Heart right ventricle (tissue), 16 donors: ENCODE measurements around the gene SHISA5. TPM values are rescaled to one million over a fixed set of nuclear protein-coding genes. Genes with fewer than 3 reads are reported as not detected.

Source experiments
- ATAC-seq, 8 donors: fragments of 200-7000 bp; cut with Tn5 transposase; one replicate each; pipeline ENCODE4 v1.9.1; 2020; ENCODE audit warnings: mild to moderate bottlenecking in 8 of 8, moderate library complexity in 8 of 8, moderate number of reproducible peaks in 1 of 8
- DNase-seq, 2 donors: peaks; one replicate each; pipeline ENCODE4 v3.0.0-alpha.2; 2020
- H3K27ac ChIP-seq, 10 donors: fragments of 200-600 bp; sonication (generic) in 2 of 10; one replicate each; pipeline versions ENCODE4 v1.5.0 to v1.8.0; 2020 to 2022; ENCODE audit warnings: mild to moderate bottlenecking in 3 of 10
- H3K27me3 ChIP-seq, 7 donors: fragments of 200-600 bp; one replicate each; pipeline ENCODE4 v1.8.0; 2021 to 2022; ENCODE audit warnings: mild to moderate bottlenecking in 2 of 7
- H3K36me3 ChIP-seq, 9 donors: fragments of 200-600 bp; sonication (generic) in 1 of 9; one replicate each; pipeline versions ENCODE4 v1.5.0 to v1.8.0; 2020 to 2022; ENCODE audit warnings: mild to moderate bottlenecking in 2 of 9
- H3K4me1 ChIP-seq, 9 donors: fragments of 200-600 bp; sonication (generic) in 1 of 9; one replicate each; pipeline versions ENCODE4 v1.5.0 to v1.8.0; 2020 to 2022; ENCODE audit warnings: mild to moderate bottlenecking in 4 of 9
- H3K4me3 ChIP-seq, 10 donors: fragments of 200-600 bp; sonication (generic) in 2 of 10; one replicate each; pipeline versions ENCODE4 v1.5.0 to v1.8.0; 2020 to 2022; ENCODE audit warnings: mild to moderate bottlenecking in 7 of 10, moderate library complexity in 2 of 10
- H3K9me3 ChIP-seq, 11 donors: fragments of 200-600 bp in 10 of 11; sonication (generic) in 2 of 11; one replicate each; pipeline versions ENCODE4 v1.5.0 to v1.8.0; 2013 to 2022; ENCODE audit warnings: mild to moderate bottlenecking in 2 of 11, control low read depth in 1 of 11, moderate library complexity in 1 of 11
- WGBS, 2 donors: extraction: QIAGEN DNeasy Blood & Tissue Kit; methylation state at CpG; one replicate each; pipeline ENCODE4 v1.1.7; 2013; ENCODE audit warnings: inconsistent platforms in 1 of 2; 5-methylcytosine and 5-hydroxymethylcytosine counted together
- intact Hi-C, 10 donors: fragments of 100-400 bp; cut with DNase I; formaldehyde crosslinking; loops; one replicate each; pipeline versions ENCODE4 v1.11.1 to v1.14.2; 2022
- polyA plus RNA-seq, 2 donors: library from polyadenylated mRNA; stranded (reverse); fragments of 200-250 nt; gene quantifications; one replicate each; pipeline ENCODE4 v1.2.3, GENCODE V29; 2013
- total RNA-seq, 10 donors: library from RNA; stranded (reverse); fragmentation: NEBNext Ultra II Directional in 3 of 10; extraction: Animal tissue kit (Norgen Biotek cat#: 25700) in 3 of 10; gene quantifications; one replicate each; pipeline versions ENCODE4 v1.2.1 to v1.2.4, GENCODE V29; 2021 to 2023
- TF ChIP-seq, protein P1 (sequence below), 9 donors: fragments of 200-600 bp; sonication (generic) in 2 of 9; IDR thresholded peaks; one replicate each; pipeline versions ENCODE4 v1.5.0 to v1.8.0; 2021 to 2022; ENCODE audit warnings: antibody characterized with exemption in 9 of 9, mild to moderate bottlenecking in 5 of 9, moderate library complexity in 1 of 9
- donor health status: Arrhythmogenic right ventricular cardiomyopathy.
- donor health status: ischemic (EF 13 %, LVEDD 7.1; RV severe dilation, severe dysfunction).
- donor health status: healthy with polysubstance abuse.
- donor health status: DM: no; HTN: yes; CAD: no.
- donor health status: DM: no; HTN: no; CAD: no.
- donor health status: ischemic (EF 25% LVEDD 6.9; RV normal size, moderate dysfunction).
- donor health status: ischemic (EF 25% LVEDD 5.7; RV mildly dilated, moderate dysfunction).
- donor health status: healthy.
- donor health status: DM: yes; HTN: yes; CAD: no.
- donor health status: Ischemic cardiomyopathy.
- donor health status: ischemic (EF 35%, LVEDD 5.7; RV mildly dilated, moderate dysfunction).
- donor health status: nonischemic (EF 11% LVEDD 7.7; RV severe dilation, severe dysfunction).
- donor health status: DM: yes; HTN: yes; CAD: no.
- donor health status: PGD.
- donor health status: ischemic (EF 29% LVEDD 5.4; RV normal size, mild dysfunction).
- donor health status: nonischemic (EF 23%, LVEDD 6.1; RV moderate dilation, normal function).

Gene SHISA5
- total and polyA plus RNA-seq, 12 donors: 34.6 to 95.3 (median 52.9) TPM

DNA sequence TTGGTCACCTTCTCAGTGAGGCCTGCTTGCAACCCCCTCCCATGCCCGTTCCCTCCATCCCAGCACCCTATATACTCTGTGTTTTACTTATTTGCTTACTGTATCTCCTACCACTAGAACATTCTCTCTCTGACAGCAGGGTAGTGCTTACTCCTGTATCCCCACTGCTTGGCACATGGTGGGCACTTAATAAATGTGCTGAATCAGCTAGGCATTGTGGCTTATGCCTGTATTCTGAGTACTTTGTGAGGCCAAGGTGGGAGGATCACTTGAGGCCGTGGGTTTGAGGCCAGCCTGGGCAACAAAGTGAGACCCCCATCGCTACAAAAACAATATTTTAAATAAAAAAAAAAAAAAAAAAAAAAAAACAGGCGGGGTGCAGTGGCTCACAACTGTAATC is 7.6 kb upstream of the SHISA5 start:
- Histone ChIP-seq H3K4me1 (peaks cover 0 to 15% (median 0%) of the 10 kb centered on the region in 9 donors), H3K36me3 (no peaks in the 10 kb centered on the region), H3K27me3 (no peaks in the 10 kb centered on the region), H3K4me3 (no peak overlapping the region), H3K9me3 (no peaks in the 10 kb centered on the region), H3K27ac (no peak overlapping the region)
- no peak for ATAC-seq
- TF ChIP-seq, protein P1, sequence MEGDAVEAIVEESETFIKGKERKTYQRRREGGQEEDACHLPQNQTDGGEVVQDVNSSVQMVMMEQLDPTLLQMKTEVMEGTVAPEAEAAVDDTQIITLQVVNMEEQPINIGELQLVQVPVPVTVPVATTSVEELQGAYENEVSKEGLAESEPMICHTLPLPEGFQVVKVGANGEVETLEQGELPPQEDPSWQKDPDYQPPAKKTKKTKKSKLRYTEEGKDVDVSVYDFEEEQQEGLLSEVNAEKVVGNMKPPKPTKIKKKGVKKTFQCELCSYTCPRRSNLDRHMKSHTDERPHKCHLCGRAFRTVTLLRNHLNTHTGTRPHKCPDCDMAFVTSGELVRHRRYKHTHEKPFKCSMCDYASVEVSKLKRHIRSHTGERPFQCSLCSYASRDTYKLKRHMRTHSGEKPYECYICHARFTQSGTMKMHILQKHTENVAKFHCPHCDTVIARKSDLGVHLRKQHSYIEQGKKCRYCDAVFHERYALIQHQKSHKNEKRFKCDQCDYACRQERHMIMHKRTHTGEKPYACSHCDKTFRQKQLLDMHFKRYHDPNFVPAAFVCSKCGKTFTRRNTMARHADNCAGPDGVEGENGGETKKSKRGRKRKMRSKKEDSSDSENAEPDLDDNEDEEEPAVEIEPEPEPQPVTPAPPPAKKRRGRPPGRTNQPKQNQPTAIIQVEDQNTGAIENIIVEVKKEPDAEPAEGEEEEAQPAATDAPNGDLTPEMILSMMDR (IDR thresholded peaks at IDR 0.05): no peak
- no peak for DNase-seq
- WGBS, 2 donors: 88 to 89% methylated on average over 4 of the region's 4 CpGs
- intact Hi-C loops: loop anchor here in 1 of 10 donors (5.0 kb wide), 1 partner anchor 49 kb away; no protein-coding TSS in a partner anchor

GRCh38 chr3:48507256-48508061 is 3.5 kb upstream of the SHISA5 start:
- TF ChIP-seq, protein P1 (IDR thresholded peaks at IDR 0.05): peak in 7 of 9 donors; percentile 43 to 69 (median 54)
- Histone ChIP-seq H3K4me1 (peaks cover 8 to 39% (median 21%) of the 10 kb centered on the region in 9 donors), H3K36me3 (no peaks in the 10 kb centered on the region), H3K27me3 (no peaks in the 10 kb centered on the region), H3K9me3 (no peaks in the 10 kb centered on the region), H3K4me3 (no peak overlapping the region), H3K27ac (peak overlapping the region in 4 of 10 donors; percentile 15 to 50 (median 28))
- peak; percentile 39 to 40 for DNase-seq
- 49 to 51% methylated on average over 10 of the region's 10 CpGs for WGBS, 2 donors
- intact Hi-C loops: loop anchor here in 4 of 10 donors (1.0 to 5.0 kb wide), 3 partner anchors 42 to 45 kb away; no protein-coding TSS in a partner anchor
- peak in 3 of 8 donors; percentile 25 to 47 (median 40) for ATAC-seq

- Histone ChIP-seq H3K4me3 (no peak overlapping the region), H3K4me1 (peaks cover 15 to 50% (median 24%) of the 10 kb centered on the region in 9 donors), H3K27ac (peak overlapping the region in 1 of 10 donors; percentile 98), H3K36me3 (peaks cover 0 to 2% (median 0%) of the 10 kb centered on the region in 9 donors), H3K9me3 (no peaks in the 10 kb centered on the region), H3K27me3 (no peaks in the 10 kb centered on the region)
- ATAC-seq (no peak), DNase-seq (no peak)
- WGBS, 2 donors: 97 to 99% methylated on average over 6 of the region's 6 CpGs
- intact Hi-C loops: loop anchor here in 5 of 10 donors (2.0 to 5.0 kb wide), 4 partner anchors 33 to 44 kb away; a partner anchor contains a TSS
- TF ChIP-seq, protein P1 (IDR thresholded peaks at IDR 0.05): no peak
Measured at GRCh38 chr3:48505968-48506504, 2.1 kb upstream of the SHISA5 start.

DNA sequence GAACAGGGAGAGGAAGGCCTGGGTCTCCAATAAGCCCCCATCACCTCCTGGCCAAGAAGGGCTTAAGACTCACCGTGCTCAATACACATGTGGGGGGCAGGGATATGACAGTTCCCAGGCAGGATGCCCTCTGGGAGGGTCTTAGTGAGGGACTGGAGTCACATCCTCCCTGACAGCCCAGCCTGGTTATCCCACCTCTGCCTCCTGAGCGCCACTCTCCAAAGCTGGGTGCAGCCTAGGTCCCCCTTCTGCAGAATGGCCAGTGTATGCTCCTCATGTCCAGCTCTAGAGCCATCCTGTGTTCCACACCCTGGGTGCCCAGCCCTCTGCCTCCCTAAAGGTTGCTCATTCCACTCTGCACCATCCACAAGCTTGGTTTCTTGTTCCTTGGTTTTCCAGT is 1.2 kb upstream of the SHISA5 start:
- TF ChIP-seq, protein P1 (IDR thresholded peaks at IDR 0.05): no peak
- Histone ChIP-seq H3K4me3 (peak overlapping the region in 3 of 10 donors; percentile 74 to 82 (median 81)), H3K27ac (peak overlapping the region; percentile 87 to 98 (median 97)), H3K27me3 (no peaks in the 10 kb centered on the region), H3K9me3 (no peaks in the 10 kb centered on the region), H3K4me1 (peaks cover 15 to 50% (median 24%) of the 10 kb centered on the region in 9 donors), H3K36me3 (peaks cover 0 to 11% (median 0%) of the 10 kb centered on the region in 9 donors)
- intact Hi-C loops: loop anchor here in 4 of 10 donors (2.0 to 5.0 kb wide), 4 partner anchors 32 to 43 kb away; a partner anchor contains a TSS
- WGBS, 2 donors: 76 to 78% methylated on average over 2 of the region's 2 CpGs
- DNase-seq: no peak
- peak in 1 of 8 donors; percentile 0 for ATAC-seq
